Stromal cell of bone marrow (primary cell): ENCODE measurements around the gene SLC39A5.
A peak's percentile ranks its signal among the peaks of the same experiment; 100 is the strongest.
"Not testable (repeated sequence)": the region's sequence is repeated elsewhere in the genome, so short reads cannot be mapped to it uniquely, and the experiment has no call there.

ENCODE experiments used
- DNase-seq: peaks from one replicate; pipeline ENCODE4 v3.0.0-alpha.2; 2012; ENCODE audit warnings: low read depth

The SLC39A5 gene

GRCh38 chr12:56247923-56248322 is 18.1 kb downstream of the SLC39A5 start:
- no peak for DNase-seq

DNA sequence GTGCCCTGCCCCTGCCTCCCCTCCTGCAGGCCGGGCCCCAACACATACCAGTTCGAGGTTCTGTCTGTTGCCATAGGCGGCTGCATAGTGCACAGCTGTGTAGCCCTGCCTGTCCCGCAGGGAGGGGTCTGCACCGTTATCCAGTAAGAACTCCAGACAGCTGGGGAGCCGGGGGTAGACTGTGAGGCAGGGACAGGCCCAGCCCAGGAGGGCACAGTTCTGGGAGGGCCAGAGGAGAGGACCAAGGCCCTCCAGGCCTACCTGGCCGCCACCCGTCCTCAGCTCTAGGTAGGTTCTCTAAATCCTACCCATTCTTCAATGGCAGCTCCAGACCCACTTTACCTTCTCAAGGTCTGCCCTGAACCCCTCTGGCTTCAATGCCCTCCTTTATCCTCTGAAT is 18.9 kb downstream of the SLC39A5 start:
- DNase-seq, result no peak

- DNase-seq, result no peak
Observed at GRCh38 chr12:56252649-56253048, 22.8 kb downstream of the SLC39A5 start.

- no peak for DNase-seq
Observed at GRCh38 chr12:56253091-56253490, 23.2 kb downstream of the SLC39A5 start.

DNA sequence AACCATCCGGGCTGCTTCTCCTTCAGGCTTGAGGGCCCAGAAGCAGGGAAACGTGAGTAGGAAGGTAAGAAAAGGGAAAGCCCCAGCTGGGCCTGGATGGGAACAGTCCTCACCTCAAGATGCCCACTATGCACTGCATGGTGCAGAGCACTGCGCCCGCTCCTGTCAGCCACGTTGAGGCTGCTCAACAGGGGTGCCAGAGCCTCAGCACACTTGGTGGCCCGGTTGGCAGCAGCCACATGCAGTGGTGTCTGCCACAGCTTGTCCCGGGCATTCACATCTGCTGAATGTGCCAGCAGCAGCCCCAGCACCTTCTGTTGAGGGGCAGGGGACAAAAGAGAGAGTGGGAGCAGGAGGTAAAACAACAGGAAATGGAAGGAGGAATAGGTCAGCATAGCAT is 25.8 kb downstream of the SLC39A5 start:
- no peak for DNase-seq

GRCh38 chr12:56256326-56256960 is 26.6 kb downstream of the SLC39A5 start:
- DNase-seq, result no peak

DNA sequence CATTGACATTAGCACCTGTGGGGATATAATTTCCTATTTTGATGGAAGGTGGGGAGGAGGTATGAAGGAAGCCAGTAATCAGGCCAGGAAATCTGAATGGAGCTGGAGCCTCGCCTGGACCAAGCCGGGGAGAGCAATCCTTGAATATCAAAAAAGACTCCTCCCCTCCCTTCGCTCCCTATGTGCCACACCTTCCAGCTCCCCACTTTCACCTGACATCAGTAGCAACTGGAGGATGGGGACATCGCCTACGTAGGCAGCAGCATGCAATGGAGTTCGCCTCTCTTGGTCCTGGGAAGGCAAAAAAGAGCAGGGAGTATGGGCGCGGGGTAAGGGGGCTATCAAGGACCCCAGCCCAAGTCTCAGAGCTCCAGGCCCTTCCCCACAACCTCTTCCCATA is 27.2 kb downstream of the SLC39A5 start:
- DNase-seq, result no peak

DNA sequence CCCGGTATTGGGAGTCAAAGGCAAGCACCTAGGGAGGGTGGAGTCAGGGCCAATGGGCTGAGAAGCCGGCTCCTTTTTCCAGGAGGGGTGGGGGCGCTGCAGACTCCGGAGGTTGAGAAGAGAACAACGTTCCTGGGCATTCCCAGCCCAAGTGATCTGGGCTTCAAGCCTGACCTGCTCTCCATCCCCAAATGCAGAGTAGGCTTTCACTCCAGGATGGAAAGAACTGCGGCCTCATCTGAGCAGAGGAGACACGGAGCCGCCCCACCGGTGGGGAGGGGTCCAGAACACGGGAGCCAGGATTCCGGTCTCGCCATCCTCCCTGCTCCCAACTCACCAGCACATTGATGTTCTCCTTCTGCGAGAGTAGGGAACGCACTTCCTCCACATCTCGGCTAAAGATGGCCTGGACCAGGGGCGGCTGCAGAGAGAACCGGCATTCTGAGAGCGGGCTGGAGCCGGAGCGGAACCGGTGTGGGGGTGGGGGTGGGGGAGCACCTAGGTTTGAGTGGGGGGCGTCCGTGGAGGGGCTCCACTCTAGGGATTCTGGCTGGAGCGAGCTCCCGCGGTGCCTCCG is 27.7 kb downstream of the SLC39A5 start:
- DNase-seq, result no peak

GRCh38 chr12:56258068-56258819 is 28.4 kb downstream of the SLC39A5 start, which contains the start of gene ANKRD52:
Gene ANKRD52, minus strand, starts transcription at chr12:56258384. Its CDS starts 115 bp downstream, at chr12:56258269.
- peak; percentile 74 for DNase-seq

GRCh38 chr12:56258820-56259183 is 29.0 kb downstream of the SLC39A5 start:
- DNase-seq, result no peak

DNA sequence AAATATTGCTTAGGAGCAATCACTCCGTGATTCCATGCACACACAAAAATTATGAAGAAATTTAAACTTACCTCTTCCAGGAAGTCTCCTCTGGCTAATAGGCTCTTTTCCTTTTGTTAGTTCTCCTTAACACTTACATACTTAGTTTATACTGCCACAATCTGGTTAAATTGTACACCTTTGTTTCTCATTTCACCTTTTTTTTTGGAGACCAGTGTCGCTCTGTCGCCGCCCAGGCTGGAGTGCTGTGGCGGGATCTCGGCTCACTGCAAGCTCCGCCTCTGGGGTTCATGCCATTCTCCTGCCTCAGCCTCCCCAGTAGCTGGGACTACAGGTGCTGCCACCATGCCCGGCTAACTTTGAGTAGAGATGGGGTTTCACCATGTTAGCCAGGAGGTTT is 30.5 kb downstream of the SLC39A5 start:
- DNase-seq, result no peak

GRCh38 chr12:56260921-56261320 is 31.1 kb downstream of the SLC39A5 start:
- DNase-seq, result no peak

DNA sequence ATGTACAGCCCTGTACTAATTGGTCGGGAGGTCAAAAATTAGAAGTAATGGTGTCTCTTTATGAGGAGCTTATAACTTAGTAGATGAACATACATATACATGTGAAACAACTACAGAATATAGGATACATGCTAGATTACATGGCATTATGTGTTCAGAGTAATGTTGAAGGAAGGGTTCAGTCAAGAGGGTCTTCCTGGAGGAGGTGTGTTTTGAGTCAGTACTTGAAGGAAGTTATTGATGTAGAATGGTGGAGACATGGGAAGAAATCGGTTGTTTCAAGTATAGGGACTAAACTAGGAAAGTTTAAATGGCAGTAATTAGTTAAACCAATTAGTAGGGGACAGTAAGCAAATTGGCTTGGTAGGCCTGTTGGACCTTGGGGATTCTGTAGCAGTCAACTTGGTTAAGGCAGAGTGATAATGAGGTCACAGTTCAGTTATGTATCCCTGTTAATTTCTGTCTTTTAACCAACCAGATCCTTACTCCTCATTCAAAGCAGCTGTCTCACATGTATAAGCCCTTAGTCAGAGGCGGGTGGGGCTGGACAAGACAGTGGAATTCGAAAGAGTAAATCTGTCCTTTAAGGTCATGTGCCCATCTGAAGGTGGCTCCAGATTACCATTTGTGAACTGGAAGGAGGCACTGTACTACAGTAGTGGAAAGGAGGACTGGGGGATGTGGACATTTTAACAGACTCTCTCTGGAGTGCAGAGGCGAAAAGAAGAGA is 31.8 kb downstream of the SLC39A5 start:
- DNase-seq, result peak; percentile 24

- not testable (repeated sequence) for DNase-seq
Observed at GRCh38 chr12:56262955-56263354, 33.1 kb downstream of the SLC39A5 start.

DNA sequence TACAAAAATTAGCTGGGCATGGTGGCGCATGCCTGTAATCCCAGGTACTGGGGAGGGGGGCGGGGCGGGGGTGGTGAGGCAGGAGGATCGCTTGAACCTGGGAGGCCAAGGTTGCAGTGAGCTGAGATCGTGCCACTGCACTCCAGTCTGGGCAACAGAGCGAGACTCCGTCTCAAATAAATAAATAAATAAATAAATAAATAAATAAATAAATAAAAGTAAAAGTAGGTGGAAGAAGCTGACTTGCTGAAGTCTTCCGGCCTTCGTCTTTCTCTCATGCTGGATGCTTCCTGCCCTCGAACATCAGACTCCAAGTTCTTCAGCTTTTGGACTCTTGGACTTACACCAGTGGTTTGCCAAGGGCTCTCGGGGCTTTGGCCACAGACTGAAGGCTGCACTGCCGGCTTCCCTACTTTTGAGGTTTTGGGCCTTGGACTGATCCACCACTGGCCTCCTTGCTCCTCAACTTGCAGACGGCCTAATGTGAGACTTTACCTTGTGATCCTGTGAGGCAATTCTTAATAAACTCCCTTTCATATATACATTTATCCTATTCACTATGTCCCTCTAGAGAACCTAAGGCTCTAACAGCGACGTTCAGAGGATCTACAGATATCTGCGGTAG is 36.3 kb downstream of the SLC39A5 start:
- not testable (repeated sequence) for DNase-seq

- peak; percentile 80 for DNase-seq
Observed at GRCh38 chr12:56266693-56267442, 37.0 kb downstream of the SLC39A5 start, which contains the start of gene COQ10A. Gene COQ10A, plus strand, starts transcription at chr12:56266942. Its CDS starts 177 bp downstream, at chr12:56267119.

DNA sequence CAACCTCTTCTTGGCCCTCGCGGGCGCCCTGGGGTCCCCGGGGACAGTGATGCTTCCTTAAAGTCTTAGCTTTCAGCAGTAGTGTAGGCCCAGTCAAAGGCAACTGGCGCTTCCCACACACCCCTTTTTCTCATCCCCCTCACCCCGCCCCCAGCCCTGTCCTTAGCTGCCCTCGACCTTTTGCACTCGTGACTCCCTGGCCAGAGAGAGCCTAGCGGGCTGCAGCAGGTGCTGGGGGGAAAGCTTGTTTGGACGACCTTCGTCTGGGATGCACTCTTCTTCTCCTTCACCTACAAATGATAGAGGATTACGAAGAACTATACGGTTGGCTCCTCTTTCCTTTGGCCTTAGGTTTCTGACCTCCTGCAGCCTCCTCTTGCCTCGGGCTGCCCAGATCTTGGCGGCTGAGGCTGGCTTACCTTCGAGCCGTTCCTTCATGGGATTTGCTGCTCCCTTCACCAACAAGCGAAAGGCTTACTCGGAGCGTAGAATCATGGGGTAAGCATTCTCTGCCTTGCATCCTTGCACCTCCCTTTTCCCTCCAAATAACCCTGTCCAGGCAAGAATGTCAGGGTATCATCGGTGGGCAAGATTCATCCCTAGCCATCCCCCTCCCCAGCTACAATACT is 37.7 kb downstream of the SLC39A5 start:
- peak; percentile 18 for DNase-seq

GRCh38 chr12:56271031-56271430 is 41.2 kb downstream of the SLC39A5 start:
- no peak for DNase-seq

- DNase-seq, result not testable (repeated sequence)
Observed at GRCh38 chr12:56272468-56272867, 42.6 kb downstream of the SLC39A5 start.

DNA sequence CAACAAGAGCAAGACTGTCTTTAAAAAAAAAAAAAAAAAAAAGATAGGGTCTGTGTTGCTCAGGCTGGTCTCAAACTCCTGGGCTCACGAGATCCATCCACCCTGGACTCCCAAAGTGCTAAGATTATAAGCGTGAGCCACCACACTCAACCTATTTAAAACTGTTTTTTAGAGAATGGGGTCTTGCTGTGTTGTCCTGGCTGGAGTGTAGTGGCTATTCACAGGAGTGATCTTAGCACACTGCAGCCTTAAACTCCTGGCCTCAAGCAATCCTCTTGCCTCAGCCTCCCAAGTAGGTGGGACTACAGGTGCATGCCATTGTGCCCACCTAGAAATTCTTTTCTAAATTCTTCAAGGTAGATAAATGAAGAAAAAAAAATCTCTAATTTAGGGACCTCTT is 44.4 kb downstream of the SLC39A5 start:
- DNase-seq, result no peak

- no peak for DNase-seq
Observed at GRCh38 chr12:56278905-56279304, 49.1 kb downstream of the SLC39A5 start.
